ENCODE results near the gene PRKG1. TPM values are rescaled to one million over a fixed set of nuclear protein-coding genes. Genes with fewer than 3 reads are reported as not detected.
A peak's percentile ranks its signal among the peaks of the same experiment; 100 is the strongest.

The PRKG1 gene
- total and polyA plus RNA-seq, 2 experiments from 2014 or later: 18.2 to 21.1 TPM

GRCh38 chr10:51619365-51619764 is 545.1 kb downstream of the PRKG1 start:
- DNase-seq (ENCODE audit: low spot score): peak; percentile 28

GRCh38 chr10:51620131-51620530 is 545.8 kb downstream of the PRKG1 start:
- H3K36me3 Mint-ChIP-seq (ENCODE audit: low read depth): no peaks in the 10 kb centered on the region
- no peaks in the 10 kb centered on the region for H3K9me3 Mint-ChIP-seq
- Histone ChIP-seq H3K9me2 (ENCODE audit: insufficient read depth) (no peaks in the 10 kb centered on the region), H3K4me2 (no peak overlapping the region), H3K4me1 (ENCODE audit: insufficient read depth) (peaks cover 8% of the 10 kb centered on the region; the same call in 1 of the 2 replicates), H3K4me3 (no peak overlapping the region), H3K27me3 (ENCODE audit: insufficient read depth) (no peaks in the 10 kb centered on the region), H4K20me1 (replicated peaks; ENCODE audit: insufficient read depth) (no peaks in the 10 kb centered on the region), H3K36me3 (ENCODE audit: insufficient read depth) (no peaks in the 10 kb centered on the region), H2AFZ (no peak overlapping the region), H3F3A (replicated peaks; ENCODE audit: low read depth) (no peaks in the 10 kb centered on the region), H3K79me2 (replicated peaks; ENCODE audit: insufficient read depth) (no peaks in the 10 kb centered on the region), H3K27ac (ENCODE audit: low read depth) (no peak overlapping the region)
- no peak overlapping the region for H3K27ac Mint-ChIP-seq
- no peak overlapping the region for H3K4me3 Mint-ChIP-seq
- ATAC-seq (no peak), DNase-seq (ENCODE audit: low spot score) (no peak)
- peaks cover 11% of the 10 kb centered on the region for H3K4me1 Mint-ChIP-seq
- peaks cover 5% of the 10 kb centered on the region for H3K27me3 Mint-ChIP-seq (ENCODE audit: insufficient read depth, low read depth, poor library complexity)
- TF ChIP-seq NANOG (IDR thresholded peaks at IDR 0.05; ENCODE audit: borderline replicate concordance): no peak
- TF ChIP-seq ZNF331 (CRISPR knock-in tag; IDR thresholded peaks at IDR 0.05; ENCODE audit: low read depth): no peak
- no peak for TF ChIP-seq CREB1 (CRISPR knock-in tag; IDR thresholded peaks at IDR 0.05; ENCODE audit: low read depth)
- no peak for TF ChIP-seq POLR2AphosphoS5 (IDR thresholded peaks at IDR 0.05; ENCODE audit: low read depth)
- no peak for TF ChIP-seq CTCF (conservative IDR thresholded peaks at IDR 0.05; ENCODE audit: low read depth in 2 of 2)
- TF ChIP-seq ETS1 (IDR thresholded peaks at IDR 0.05): no peak
- TF ChIP-seq REST (IDR thresholded peaks at IDR 0.05; ENCODE audit: unreplicated experiment): no peak
- no peak for TF ChIP-seq ZNF114 (CRISPR knock-in tag; IDR thresholded peaks at IDR 0.05)
- TF ChIP-seq JUNB (IDR thresholded peaks at IDR 0.05; ENCODE audit: unreplicated experiment): no peak

More at GRCh38 chr10:51619365-51619764, 545.1 kb downstream of the PRKG1 start:
- no peak overlapping the region for H3K4me3 Mint-ChIP-seq
- no peaks in the 10 kb centered on the region for H3K79me2 ChIP-seq (replicated peaks; ENCODE audit: insufficient read depth)
- no peaks in the 10 kb centered on the region for H3K9me2 ChIP-seq (ENCODE audit: insufficient read depth)
- H2AFZ ChIP-seq: no peak overlapping the region
- H3K36me3 Mint-ChIP-seq (ENCODE audit: low read depth): no peaks in the 10 kb centered on the region
- H3K4me1 Mint-ChIP-seq: peaks cover 11% of the 10 kb centered on the region
- no peak for TF ChIP-seq REST (IDR thresholded peaks at IDR 0.05; ENCODE audit: unreplicated experiment)
- no peak overlapping the region; the same call in 1 of the 2 replicates for H3K27ac Mint-ChIP-seq
- no peaks in the 10 kb centered on the region for H3K27me3 ChIP-seq (ENCODE audit: insufficient read depth)
- H3K27me3 Mint-ChIP-seq (ENCODE audit: insufficient read depth, low read depth, poor library complexity): peaks cover 5% of the 10 kb centered on the region
- H3K9me3 Mint-ChIP-seq: no peaks in the 10 kb centered on the region
- ATAC-seq: no peak; the same call in 2 of the 3 replicates
- no peaks in the 10 kb centered on the region for H4K20me1 ChIP-seq (replicated peaks; ENCODE audit: insufficient read depth)
- H3K4me3 ChIP-seq: no peak overlapping the region
- 0 out of 2 replicates have a peak overlapping the region, but pooled peaks have one; percentile 6 for H3K27ac ChIP-seq (ENCODE audit: low read depth)
- no peaks in the 10 kb centered on the region for H3K36me3 ChIP-seq (ENCODE audit: insufficient read depth)
- peaks cover 8% of the 10 kb centered on the region; the same call in 1 of the 2 replicates for H3K4me1 ChIP-seq (ENCODE audit: insufficient read depth)
- no peak overlapping the region for H3K4me2 ChIP-seq
- H3F3A ChIP-seq (replicated peaks; ENCODE audit: low read depth): no peaks in the 10 kb centered on the region

All from GM23338 (cell line).